GM10266 (cell line): ENCODE data around the gene TEAD3.
"Not testable (repeated sequence)": the region's sequence is repeated elsewhere in the genome, so short reads cannot be mapped to it uniquely, and the experiment has no call there.

Experiments used
- DNase-seq: peaks from one replicate; pipeline ENCODE4 v3.0.0; 2012; ENCODE audit errors: extremely low spot score
- TF ChIP-seq, protein P1 (sequence below): IDR thresholded peaks from 2 replicates; pipeline ENCODE4 v1.5.1; 2012; ENCODE audit warnings: mild to moderate bottlenecking, low read depth; ENCODE audit not compliant: control insufficient read depth, insufficient read depth; ENCODE audit errors: missing control alignments

The TEAD3 gene

DNA sequence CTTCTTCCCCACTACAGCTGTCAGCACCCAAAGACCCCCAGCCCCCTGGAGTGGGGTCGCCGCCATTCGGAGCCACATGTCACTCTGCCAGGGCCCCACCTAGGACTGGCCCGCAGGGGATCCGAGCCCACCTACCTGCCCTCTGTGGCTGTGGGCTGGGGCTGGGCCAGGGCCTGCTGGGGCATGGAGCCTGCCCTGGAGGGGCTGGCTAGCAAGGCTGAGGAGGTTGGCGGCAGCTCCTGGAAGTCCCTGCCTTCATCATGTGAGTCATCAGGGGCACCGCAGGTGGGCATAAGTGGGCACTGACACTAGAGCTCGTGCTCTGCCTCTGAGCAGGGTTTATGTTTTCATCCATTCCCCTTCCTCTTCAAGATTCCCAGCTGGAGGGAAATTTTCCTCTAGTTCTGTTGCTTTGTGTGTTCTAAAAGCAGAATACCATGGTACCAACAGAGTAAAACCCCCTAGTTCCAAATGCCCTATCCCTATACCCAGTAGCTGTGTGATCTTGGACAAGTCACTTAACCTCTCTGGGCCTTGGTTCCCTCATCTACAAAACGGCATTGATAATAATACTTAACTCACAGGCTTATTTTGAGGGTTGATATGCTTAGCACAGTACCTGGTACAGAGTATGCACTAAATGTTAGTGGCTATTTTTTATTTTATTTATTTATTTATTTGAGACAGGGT is 53.4 kb downstream of the TEAD3 start:
- TF ChIP-seq, protein P1, sequence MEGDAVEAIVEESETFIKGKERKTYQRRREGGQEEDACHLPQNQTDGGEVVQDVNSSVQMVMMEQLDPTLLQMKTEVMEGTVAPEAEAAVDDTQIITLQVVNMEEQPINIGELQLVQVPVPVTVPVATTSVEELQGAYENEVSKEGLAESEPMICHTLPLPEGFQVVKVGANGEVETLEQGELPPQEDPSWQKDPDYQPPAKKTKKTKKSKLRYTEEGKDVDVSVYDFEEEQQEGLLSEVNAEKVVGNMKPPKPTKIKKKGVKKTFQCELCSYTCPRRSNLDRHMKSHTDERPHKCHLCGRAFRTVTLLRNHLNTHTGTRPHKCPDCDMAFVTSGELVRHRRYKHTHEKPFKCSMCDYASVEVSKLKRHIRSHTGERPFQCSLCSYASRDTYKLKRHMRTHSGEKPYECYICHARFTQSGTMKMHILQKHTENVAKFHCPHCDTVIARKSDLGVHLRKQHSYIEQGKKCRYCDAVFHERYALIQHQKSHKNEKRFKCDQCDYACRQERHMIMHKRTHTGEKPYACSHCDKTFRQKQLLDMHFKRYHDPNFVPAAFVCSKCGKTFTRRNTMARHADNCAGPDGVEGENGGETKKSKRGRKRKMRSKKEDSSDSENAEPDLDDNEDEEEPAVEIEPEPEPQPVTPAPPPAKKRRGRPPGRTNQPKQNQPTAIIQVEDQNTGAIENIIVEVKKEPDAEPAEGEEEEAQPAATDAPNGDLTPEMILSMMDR: no peak
- no peak for DNase-seq

GRCh38 chr6:35442693-35443092 is 54.2 kb downstream of the TEAD3 start:
- no peak for DNase-seq
- TF ChIP-seq, protein P1: no peak

- DNase-seq: no peak
- TF ChIP-seq, protein P1: no peak
Measured at GRCh38 chr6:35441642-35442041, 55.2 kb downstream of the TEAD3 start.

DNA sequence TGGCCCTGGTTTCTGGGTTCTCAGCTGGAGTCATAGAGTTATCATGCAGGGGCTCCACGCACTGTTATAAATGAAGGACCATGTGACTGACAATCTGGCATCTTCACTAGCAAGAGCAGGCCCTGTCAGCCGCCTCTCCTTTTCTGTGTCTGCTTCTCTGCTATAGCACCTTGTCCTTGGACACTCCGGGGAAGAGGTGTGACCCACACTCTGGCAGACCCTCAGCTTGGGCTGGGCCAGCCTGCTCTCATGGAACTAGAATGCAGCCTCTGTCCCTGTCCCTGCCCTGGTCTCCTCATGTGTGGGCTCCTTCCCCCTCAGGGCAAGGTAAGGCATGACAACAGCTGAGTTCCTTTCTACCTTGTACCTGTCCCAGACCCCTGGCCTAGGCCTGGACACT is 55.7 kb downstream of the TEAD3 start:
- DNase-seq: no peak
- TF ChIP-seq, protein P1: no peak

GRCh38 chr6:35439308-35439707 is 57.6 kb downstream of the TEAD3 start:
- TF ChIP-seq, protein P1: no peak
- DNase-seq: no peak

GRCh38 chr6:35438378-35439065 is 58.4 kb downstream of the TEAD3 start:
- DNase-seq: not testable (repeated sequence)

- no peak for DNase-seq
- TF ChIP-seq, protein P1: no peak
Measured at GRCh38 chr6:35436071-35436857, 60.6 kb downstream of the TEAD3 start.
